GM12873 (cell line): ENCODE results near the gene ICE2.

Experiments
- TF ChIP-seq, protein P1 (sequence below): IDR thresholded peaks from 2 replicates; pipeline ENCODE4 v1.5.1; 2012; ENCODE audit warnings: low read depth, mild to moderate bottlenecking, moderate library complexity, low read length, control low read depth; ENCODE audit not compliant: insufficient read depth; ENCODE audit errors: missing control alignments

Gene ICE2

DNA sequence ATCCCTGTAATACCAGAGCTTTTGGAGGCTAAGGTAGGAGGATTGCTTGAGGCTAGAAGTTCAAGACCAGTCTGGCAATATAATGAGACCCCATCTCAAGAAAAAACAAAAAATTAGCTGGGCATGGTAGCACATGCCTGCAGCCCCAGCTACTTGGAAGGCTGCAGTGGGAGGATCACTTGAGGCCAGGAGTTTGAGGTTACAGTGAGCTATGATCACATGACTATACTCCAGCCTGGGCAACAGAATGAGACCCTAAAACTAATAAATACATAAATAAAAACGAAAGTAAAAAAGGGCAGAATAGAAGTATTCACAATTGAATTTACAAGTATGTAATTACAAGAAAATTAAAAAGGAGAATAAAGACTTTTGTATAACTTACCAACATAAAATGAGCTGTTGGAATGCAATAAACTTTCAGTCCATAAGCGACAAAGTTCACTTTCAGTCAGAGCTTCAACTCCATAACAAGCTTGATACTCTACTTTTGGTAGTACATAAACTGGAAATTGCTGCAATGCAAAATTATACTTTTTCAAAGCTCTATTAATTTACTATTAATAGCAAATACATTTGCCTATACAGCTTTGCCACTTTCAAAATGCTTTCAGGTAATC is 36.8 kb downstream of the ICE2 start:
- TF ChIP-seq, protein P1, sequence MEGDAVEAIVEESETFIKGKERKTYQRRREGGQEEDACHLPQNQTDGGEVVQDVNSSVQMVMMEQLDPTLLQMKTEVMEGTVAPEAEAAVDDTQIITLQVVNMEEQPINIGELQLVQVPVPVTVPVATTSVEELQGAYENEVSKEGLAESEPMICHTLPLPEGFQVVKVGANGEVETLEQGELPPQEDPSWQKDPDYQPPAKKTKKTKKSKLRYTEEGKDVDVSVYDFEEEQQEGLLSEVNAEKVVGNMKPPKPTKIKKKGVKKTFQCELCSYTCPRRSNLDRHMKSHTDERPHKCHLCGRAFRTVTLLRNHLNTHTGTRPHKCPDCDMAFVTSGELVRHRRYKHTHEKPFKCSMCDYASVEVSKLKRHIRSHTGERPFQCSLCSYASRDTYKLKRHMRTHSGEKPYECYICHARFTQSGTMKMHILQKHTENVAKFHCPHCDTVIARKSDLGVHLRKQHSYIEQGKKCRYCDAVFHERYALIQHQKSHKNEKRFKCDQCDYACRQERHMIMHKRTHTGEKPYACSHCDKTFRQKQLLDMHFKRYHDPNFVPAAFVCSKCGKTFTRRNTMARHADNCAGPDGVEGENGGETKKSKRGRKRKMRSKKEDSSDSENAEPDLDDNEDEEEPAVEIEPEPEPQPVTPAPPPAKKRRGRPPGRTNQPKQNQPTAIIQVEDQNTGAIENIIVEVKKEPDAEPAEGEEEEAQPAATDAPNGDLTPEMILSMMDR, result no peak

DNA sequence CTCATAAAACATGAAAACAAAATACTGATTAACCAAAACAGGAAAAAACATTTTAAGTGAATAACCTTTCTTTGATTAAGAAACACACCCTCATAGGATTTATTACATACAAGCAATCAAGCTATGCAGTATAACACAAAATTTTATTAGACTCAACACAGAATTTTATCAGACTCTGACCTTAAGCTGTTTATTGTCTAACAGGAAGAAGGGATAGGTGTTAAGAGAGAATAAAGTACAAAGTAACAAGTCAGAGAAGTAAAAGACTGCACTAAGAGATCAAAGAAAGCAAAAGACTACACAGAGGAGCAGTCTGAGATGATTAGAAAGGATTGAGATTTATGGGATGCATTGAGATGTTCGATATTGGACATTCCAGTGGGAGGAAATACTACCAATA is 37.6 kb downstream of the ICE2 start:
- TF ChIP-seq, protein P1, result no peak

DNA sequence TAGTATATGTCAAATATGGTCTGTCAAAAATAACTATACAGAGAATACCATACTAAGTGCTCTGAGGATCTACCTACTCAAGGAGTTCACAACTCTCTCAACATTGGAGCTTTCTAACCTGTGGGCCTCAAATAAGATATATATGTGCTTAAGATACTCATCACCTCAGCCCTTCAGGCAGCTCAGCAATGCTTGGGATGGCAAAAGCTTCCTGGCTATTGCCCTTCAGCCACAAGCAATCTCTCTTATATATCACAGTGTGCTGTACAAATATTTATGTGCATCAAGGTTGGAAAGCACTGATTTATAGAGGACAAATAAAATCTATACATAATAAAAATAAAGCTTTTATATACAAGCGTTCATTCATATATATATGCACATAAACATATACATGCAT is 40.3 kb downstream of the ICE2 start:
- TF ChIP-seq, protein P1, result no peak

DNA sequence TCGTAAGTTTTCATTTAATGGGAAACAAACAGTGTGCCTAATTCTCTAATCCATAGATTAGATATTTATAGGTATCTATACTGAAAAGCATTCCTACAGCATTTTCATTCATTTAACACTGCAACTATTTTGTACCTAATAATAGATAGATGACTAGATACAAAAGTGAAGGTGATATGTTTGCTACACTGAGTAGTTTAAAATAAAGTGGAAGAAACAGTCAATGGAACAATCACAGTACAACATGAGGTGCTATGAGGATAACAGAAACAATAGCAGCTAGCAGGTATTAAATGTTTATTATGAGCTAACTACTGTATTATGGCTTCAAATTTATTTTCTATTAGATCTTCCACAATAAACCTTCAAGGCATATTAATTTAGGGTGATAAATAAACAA is 50.0 kb downstream of the ICE2 start:
- TF ChIP-seq, protein P1, result no peak

DNA sequence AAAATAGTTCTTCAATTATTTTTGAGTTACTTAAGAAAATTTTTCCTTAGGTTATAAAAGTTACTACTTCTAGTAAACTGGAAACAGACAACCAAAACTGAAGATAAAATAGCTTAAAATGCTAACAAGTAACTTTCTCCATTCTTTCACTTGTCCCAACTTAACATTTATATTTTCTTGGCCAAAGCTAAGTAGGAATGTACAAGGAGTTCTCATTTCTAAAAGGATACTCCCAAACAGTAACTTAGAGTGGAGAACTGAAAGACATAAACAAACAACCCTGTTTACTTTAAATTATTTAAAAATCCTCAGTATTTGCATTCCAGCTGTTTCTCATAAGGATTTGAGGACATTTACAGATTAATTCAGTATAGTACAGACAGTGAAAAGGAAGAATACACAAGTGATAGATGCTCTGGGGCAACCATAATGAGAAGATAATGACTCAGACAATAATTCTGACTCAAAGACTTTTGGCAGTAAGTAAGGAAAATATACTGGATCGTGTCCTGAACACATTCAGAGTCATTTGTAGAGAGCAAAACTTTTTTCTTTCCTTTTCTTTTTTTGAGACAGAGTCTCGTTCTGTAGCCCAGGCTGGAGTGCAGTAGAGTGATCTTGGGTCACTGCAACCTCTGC is 52.0 kb downstream of the ICE2 start:
- TF ChIP-seq, protein P1, result no peak

DNA sequence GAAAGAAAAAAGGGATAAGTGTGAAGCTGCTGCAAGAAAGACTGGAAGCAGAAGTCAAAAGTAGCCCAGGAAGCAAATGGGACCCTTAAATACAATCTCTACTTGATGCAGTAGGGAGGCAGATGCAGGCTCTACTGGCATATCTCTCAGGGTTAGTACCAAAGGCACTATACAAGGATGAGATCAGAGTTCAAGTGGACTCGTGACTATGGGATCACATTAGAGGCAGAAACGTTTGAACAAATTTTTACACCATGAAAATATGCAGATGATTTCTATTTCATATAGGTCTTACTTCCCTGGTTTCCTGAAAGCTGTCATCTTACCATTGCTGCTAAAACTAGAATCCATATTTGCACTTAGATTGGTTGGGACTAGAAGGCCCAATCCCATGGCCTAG is 53.5 kb downstream of the ICE2 start:
- TF ChIP-seq, protein P1, result no peak

DNA sequence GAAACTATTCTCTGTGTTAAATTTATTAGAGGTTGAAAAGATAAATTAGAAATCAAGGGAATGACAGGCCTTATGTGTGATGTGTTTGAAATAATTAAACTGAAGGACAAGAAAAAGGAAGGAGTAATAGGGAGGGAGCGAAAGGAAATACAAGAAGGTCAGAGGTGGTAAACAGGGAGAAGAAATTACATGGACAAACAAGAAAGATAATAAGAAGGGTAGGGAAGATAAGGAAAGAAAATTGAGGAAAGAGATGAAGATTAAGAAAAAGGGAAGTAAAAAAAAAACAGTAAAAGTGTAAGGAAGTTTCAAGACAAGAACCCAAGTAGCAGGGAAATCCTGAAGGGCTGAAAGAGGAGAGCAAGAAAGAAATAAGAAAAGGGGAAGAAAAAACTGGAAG is 54.9 kb downstream of the ICE2 start:
- TF ChIP-seq, protein P1, result no peak

DNA sequence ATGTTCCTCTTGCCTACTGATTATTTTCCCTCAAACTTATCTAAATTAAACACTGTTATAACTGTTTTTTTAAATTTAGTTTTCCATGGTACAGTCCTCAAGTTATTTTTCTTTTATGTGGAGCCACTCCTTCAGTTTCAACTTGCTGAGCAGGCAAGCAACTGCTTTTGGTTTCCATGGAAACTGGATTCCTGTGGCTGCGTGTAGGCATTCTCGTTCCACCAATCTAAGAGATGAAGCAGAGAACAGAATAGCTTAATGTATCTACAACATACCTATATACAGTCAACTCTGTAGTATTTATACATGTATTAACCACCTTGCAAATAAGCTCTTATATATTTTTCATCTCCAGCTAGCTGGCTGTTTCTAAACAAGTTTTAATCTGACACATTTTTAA is 55.4 kb downstream of the ICE2 start:
- TF ChIP-seq, protein P1, result no peak
